ENCODE data around the gene ZNF3.

Gene ZNF3

DNA sequence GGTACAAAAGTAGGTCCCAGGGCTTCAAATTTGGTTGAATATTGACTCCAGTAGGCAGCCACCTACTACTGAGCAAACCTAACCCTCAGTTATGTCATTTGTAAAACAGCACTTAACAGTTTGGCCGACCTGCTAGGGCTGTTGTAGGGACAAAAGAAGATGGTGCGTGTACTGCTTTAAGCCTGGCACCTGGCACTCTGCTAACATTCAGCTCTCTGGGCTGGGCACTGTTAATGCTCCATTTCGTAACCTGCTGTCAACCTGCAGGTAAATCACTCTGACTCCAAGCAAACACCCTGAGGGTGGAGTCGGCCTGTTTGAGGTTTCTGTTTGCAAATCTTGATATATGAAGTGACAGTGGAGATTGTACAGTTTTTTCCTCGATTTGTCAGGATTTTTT, 58.9 kb downstream of the ZNF3 start:
- POLR2A ChIA-PET (ENCODE audit: low non-redundant PET), result interaction anchor here (0.5 to 0.6 kb wide), 2 partner anchors 36 to 1138 kb away, joined by 3 to 4 read pairs; no protein-coding TSS in a partner anchor
- H3K27ac ChIP-seq, result peak overlapping the region; percentile 78
- TF ChIP-seq, protein P1, sequence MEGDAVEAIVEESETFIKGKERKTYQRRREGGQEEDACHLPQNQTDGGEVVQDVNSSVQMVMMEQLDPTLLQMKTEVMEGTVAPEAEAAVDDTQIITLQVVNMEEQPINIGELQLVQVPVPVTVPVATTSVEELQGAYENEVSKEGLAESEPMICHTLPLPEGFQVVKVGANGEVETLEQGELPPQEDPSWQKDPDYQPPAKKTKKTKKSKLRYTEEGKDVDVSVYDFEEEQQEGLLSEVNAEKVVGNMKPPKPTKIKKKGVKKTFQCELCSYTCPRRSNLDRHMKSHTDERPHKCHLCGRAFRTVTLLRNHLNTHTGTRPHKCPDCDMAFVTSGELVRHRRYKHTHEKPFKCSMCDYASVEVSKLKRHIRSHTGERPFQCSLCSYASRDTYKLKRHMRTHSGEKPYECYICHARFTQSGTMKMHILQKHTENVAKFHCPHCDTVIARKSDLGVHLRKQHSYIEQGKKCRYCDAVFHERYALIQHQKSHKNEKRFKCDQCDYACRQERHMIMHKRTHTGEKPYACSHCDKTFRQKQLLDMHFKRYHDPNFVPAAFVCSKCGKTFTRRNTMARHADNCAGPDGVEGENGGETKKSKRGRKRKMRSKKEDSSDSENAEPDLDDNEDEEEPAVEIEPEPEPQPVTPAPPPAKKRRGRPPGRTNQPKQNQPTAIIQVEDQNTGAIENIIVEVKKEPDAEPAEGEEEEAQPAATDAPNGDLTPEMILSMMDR (conservative IDR thresholded peaks at IDR 0.05; ENCODE audit: low read depth), result no peak
- CTCF ChIA-PET, result interaction anchor here (1.1 kb wide), 1 partner anchor 29 kb away, joined by 6 read pairs; no protein-coding TSS in a partner anchor
- DNase-seq (ENCODE audit: low spot score), result peak; percentile 61

DNA sequence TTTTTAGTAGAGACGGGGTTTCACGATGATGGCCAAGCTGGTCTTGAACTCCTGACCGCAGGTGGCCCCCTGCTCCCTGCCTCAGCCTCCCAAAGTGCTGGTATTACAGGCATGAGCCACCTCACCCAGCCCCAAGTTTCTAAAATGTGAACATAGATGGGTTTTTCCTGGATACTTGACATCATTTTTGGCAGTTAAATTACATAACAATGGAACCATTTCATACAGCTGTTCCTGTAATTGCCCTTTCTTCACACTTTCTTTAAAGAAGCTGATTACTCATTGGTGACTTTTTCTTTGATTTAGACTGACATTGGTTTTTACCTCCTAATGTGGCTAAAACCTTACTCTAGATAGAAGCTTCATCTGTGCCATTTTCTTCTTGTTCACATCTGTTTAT, 60.2 kb downstream of the ZNF3 start:
- H3K27ac ChIP-seq, result no peak overlapping the region
- CTCF ChIA-PET, result interaction anchor here (0.6 kb wide), 1 partner anchor 62 kb away, joined by 3 read pairs; no protein-coding TSS in a partner anchor
- no peak for DNase-seq (ENCODE audit: low spot score)
- TF ChIP-seq, protein P1 (conservative IDR thresholded peaks at IDR 0.05; ENCODE audit: low read depth), result no peak
- POLR2A ChIA-PET (ENCODE audit: low non-redundant PET), result no interaction called here

Measured in RWPE1 (cell line).